ENCODE measurements around the gene MPC1. TPM values are rescaled to one million over a fixed set of nuclear protein-coding genes. Genes with fewer than 3 reads are reported as not detected.
A peak's percentile ranks its signal among the peaks of the same experiment; 100 is the strongest.

MPC1 gene
- total RNA-seq, 1 donor from 2014 or later: 40.9 TPM

GRCh38 chr6:166318227-166318626 is 64.5 kb downstream of the MPC1 start:
- Mint-ChIP-seq H3K36me3 (peaks cover 10% of the 10 kb centered on the region), H3K27ac (no peak overlapping the region), H3K9me3 (no peaks in the 10 kb centered on the region), H3K27me3 (peaks cover under 1% of the 10 kb centered on the region), H3K4me1 (ENCODE audit: unreplicated experiment) (peaks cover 6% of the 10 kb centered on the region), H3K4me3 (no peak overlapping the region)
- TF ChIP-seq CTCF (conservative IDR thresholded peaks at IDR 0.05): no peak
- peak; percentile 48 for DNase-seq (ENCODE audit: extremely low spot score, unreplicated experiment)

- Mint-ChIP-seq H3K27me3 (peaks cover 4% of the 10 kb centered on the region), H3K36me3 (peaks cover 10% of the 10 kb centered on the region), H3K9me3 (no peaks in the 10 kb centered on the region), H3K4me1 (ENCODE audit: unreplicated experiment) (peaks cover 6% of the 10 kb centered on the region), H3K27ac (no peak overlapping the region), H3K4me3 (no peak overlapping the region)
- no peak for TF ChIP-seq CTCF (conservative IDR thresholded peaks at IDR 0.05)
- DNase-seq (ENCODE audit: extremely low spot score, unreplicated experiment): peak; percentile 48
These were observed 65.2 kb downstream of the MPC1 start for GRCh38 chr6:166317261-166318212.

GRCh38 chr6:166315436-166315835 is 67.3 kb downstream of the MPC1 start:
- H3K4me1 Mint-ChIP-seq (ENCODE audit: unreplicated experiment): peaks cover 6% of the 10 kb centered on the region
- no peak for TF ChIP-seq CTCF (conservative IDR thresholded peaks at IDR 0.05)
- no peak overlapping the region for H3K4me3 Mint-ChIP-seq
- no peak for DNase-seq (ENCODE audit: extremely low spot score, unreplicated experiment)
- H3K36me3 Mint-ChIP-seq: peaks cover 7% of the 10 kb centered on the region
- no peak overlapping the region for H3K27ac Mint-ChIP-seq
- H3K27me3 Mint-ChIP-seq: peaks cover 18% of the 10 kb centered on the region
- H3K9me3 Mint-ChIP-seq: no peaks in the 10 kb centered on the region

Other genes with a start within 250 kb of the MPC1 start
- gene TBXT, start 215.1 kb downstream of the MPC1 start, total RNA-seq (ENCODE audit: low replicate concordance): 0.85 and 2.0 TPM in 2 replicates
- gene PRR18, start 74.5 kb downstream of the MPC1 start, total RNA-seq (ENCODE audit: low replicate concordance): 0.80 and 1.5 TPM in 2 replicates
- 29.5 and 36.0 TPM in 2 replicates for gene SFT2D1, start 40.4 kb downstream of the MPC1 start, total RNA-seq (ENCODE audit: low replicate concordance)
- 0.85 and 1.5 TPM in 2 replicates for gene RAMACL, start 203.7 kb upstream of the MPC1 start, total RNA-seq (ENCODE audit: low replicate concordance)
- 23.8 and 39.1 TPM in 2 replicates for gene RPS6KA2, start 244.3 kb upstream of the MPC1 start, total RNA-seq (ENCODE audit: low replicate concordance)

All from type B pancreatic cell (in vitro differentiated cells).